Right lobe of liver (tissue), 6 donors: ENCODE results near the gene DQX1. TPM values are rescaled to one million over a fixed set of nuclear protein-coding genes. Genes with fewer than 3 reads are reported as not detected.
"Not testable (repeated sequence)": the region's sequence is repeated elsewhere in the genome, so short reads cannot be mapped to it uniquely, and the experiment has no call there.

Experiments used
- ATAC-seq, 4 donors: fragments of 200-7000 bp; cut with Tn5 transposase; one replicate each; pipeline ENCODE4 v1.9.1; 2020; ENCODE audit warnings: mild to moderate bottlenecking in 4 of 4, moderate library complexity in 4 of 4
- DNase-seq, 3 donors: peaks; one replicate each; pipeline ENCODE4 v3.0.0-alpha.2; 2020
- H3K27ac ChIP-seq, 3 donors: fragments of 200-600 bp; one replicate each; pipeline ENCODE4 v1.8.0; 2022
- H3K27me3 ChIP-seq, 2 donors: fragments of 200-600 bp; one replicate each; pipeline ENCODE4 v1.8.0; 2022
- H3K36me3 ChIP-seq, 4 donors: fragments of 200-600 bp; sonication (generic) in 1 of 4; one replicate each; pipeline versions ENCODE4 v1.5.1 to v1.8.0; 2017 to 2022; ENCODE audit warnings: control low read depth in 1 of 4
- H3K4me1 ChIP-seq, 4 donors: fragments of 200-600 bp; sonication (generic) in 1 of 4; one replicate each; pipeline versions ENCODE4 v1.5.1 to v1.8.0; 2017 to 2022; ENCODE audit warnings: control low read depth in 1 of 4
- H3K4me3 ChIP-seq, 3 donors: fragments of 200-600 bp; one replicate each; pipeline ENCODE4 v1.8.0; 2022
- H3K9me3 ChIP-seq, 4 donors: fragments of 200-600 bp; sonication (generic) in 1 of 4; one replicate each; pipeline versions ENCODE4 v1.5.1 to v1.8.0; 2017 to 2022; ENCODE audit warnings: control low read depth in 1 of 4
- CTCF ChIP-seq, 4 donors: fragments of 200-600 bp in 3 of 4; fragments of 450-650 bp in 1 of 4; IDR thresholded peaks; one replicate each; pipeline versions ENCODE4 v1.5.1 to v1.8.0; 2016 to 2022; ENCODE audit warnings: antibody characterized with exemption in 4 of 4, mild to moderate bottlenecking in 2 of 4
- POLR2A ChIP-seq: fragments of 450-650 bp; IDR thresholded peaks from one replicate; pipeline ENCODE4 v1.6.1; 2017; ENCODE audit warnings: antibody characterized with exemption, mild to moderate bottlenecking
- WGBS: methylation state at CpG from one replicate; pipeline ENCODE4 v1.1.6; 2018; ENCODE audit warnings: low coverage, low lambda C conversion rate; ENCODE audit not compliant: insufficient coverage; ENCODE audit errors: missing lambda C conversion rate; 5-methylcytosine and 5-hydroxymethylcytosine counted together
- intact Hi-C, 2 donors: fragments of 100-400 bp; cut with DNase I; formaldehyde crosslinking; loops; one replicate each; pipeline versions ENCODE4 v1.11.2 to v1.14.1; 2022
- total RNA-seq, 6 experiments: library from RNA; depleted of rRNA in 2 of 6; stranded (reverse); fragments of >200 nt in 2 of 6; fragmentation: NEBNext Ultra II Directional in 3 of 6; extraction: Animal tissue kit (Norgen Biotek cat#: 25700) in 3 of 6; gene quantifications; one replicate each; pipeline versions ENCODE4 v1.1.0 to v1.2.4, GENCODE V29; 2016 to 2023
- donor health status: DM: no; HTN: yes; CAD: no.
- donor health status: DM: no; HTN: no; CAD: no.
- donor health status: DM: no; HTN: no; CAD: no.
- donor health status: DM: no; HTN: yes; CAD: no.
- donor health status: DM: no; HTN: yes; CAD: no.

DQX1 gene
- total RNA-seq, 6 experiments from 2014 or later = not detected

- ATAC-seq (no peak), DNase-seq (no peak)
- H3K4me3 ChIP-seq = no peak overlapping the region
- no peak for TF ChIP-seq CTCF (IDR thresholded peaks at IDR 0.05)
- no peak for TF ChIP-seq POLR2A
- intact Hi-C loops = no loop called here
- H3K27ac ChIP-seq = no peak overlapping the region
- H3K27me3 ChIP-seq = no peaks in the 10 kb centered on the region
- H3K36me3 ChIP-seq = no peaks in the 10 kb centered on the region
- 61% methylated on average over 5 of the region's 5 CpGs for WGBS
- H3K4me1 ChIP-seq = no peaks in the 10 kb centered on the region
- no peaks in the 10 kb centered on the region for H3K9me3 ChIP-seq
Observed at GRCh38 chr2:74564222-74564621, 38.2 kb upstream of the DQX1 start.

- ATAC-seq (peak in 2 of 4 donors; percentile 33 to 35), DNase-seq (no peak)
- no peak for TF ChIP-seq POLR2A
- TF ChIP-seq CTCF (IDR thresholded peaks at IDR 0.05) = no peak
- Histone ChIP-seq H3K4me1 (no peaks in the 10 kb centered on the region), H3K27me3 (no peaks in the 10 kb centered on the region), H3K9me3 (no peaks in the 10 kb centered on the region), H3K27ac (no peak overlapping the region), H3K4me3 (no peak overlapping the region), H3K36me3 (no peaks in the 10 kb centered on the region)
- WGBS = 84% methylated on average over 6 of the region's 7 CpGs
- intact Hi-C loops = no loop called here
Observed at GRCh38 chr2:74562126-74562775, 36.2 kb upstream of the DQX1 start.

GRCh38 chr2:74561022-74561421 is 35.0 kb upstream of the DQX1 start:
- H3K27ac ChIP-seq, H3K36me3 ChIP-seq, DNase-seq, H3K4me3 ChIP-seq, H3K9me3 ChIP-seq, H3K4me1 ChIP-seq, H3K27me3 ChIP-seq, ATAC-seq, intact Hi-C loops: not testable (repeated sequence)
- WGBS = 86% methylated on average over 1 of the region's 1 CpG

- no peak for ATAC-seq
- H3K36me3 ChIP-seq = no peaks in the 10 kb centered on the region
- intact Hi-C loops = no loop called here
- TF ChIP-seq POLR2A (no peak), CTCF (IDR thresholded peaks at IDR 0.05) (no peak)
- 55% methylated on average over 4 of the region's 6 CpGs for WGBS
- H3K4me3 ChIP-seq = no peak overlapping the region
- no peak overlapping the region for H3K27ac ChIP-seq
- H3K9me3 ChIP-seq = no peaks in the 10 kb centered on the region
- no peaks in the 10 kb centered on the region for H3K4me1 ChIP-seq
- no peak for DNase-seq
- H3K27me3 ChIP-seq = no peaks in the 10 kb centered on the region
Observed at GRCh38 chr2:74560591-74560990, 34.6 kb upstream of the DQX1 start.

GRCh38 chr2:74559912-74560311 is 33.9 kb upstream of the DQX1 start:
- no peaks in the 10 kb centered on the region for H3K4me1 ChIP-seq
- ATAC-seq (no peak), DNase-seq (no peak)
- WGBS = 49% methylated on average over 5 of the region's 5 CpGs
- no peaks in the 10 kb centered on the region for H3K27me3 ChIP-seq
- no peak overlapping the region for H3K27ac ChIP-seq
- intact Hi-C loops = no loop called here
- no peaks in the 10 kb centered on the region for H3K9me3 ChIP-seq
- no peak for TF ChIP-seq POLR2A
- no peak for TF ChIP-seq CTCF (IDR thresholded peaks at IDR 0.05)
- no peak overlapping the region for H3K4me3 ChIP-seq
- H3K36me3 ChIP-seq = no peaks in the 10 kb centered on the region
